NOMO-1 (cell line): ENCODE results near the gene APBA2.

Experiments
- DNase-seq, 2 experiments: peaks; one replicate each; lab custom pipeline; 2025; ENCODE audit not compliant: unreplicated experiment in 2 of 2; lab: John Stamatoyannopoulos, UW

Gene APBA2

DNA sequence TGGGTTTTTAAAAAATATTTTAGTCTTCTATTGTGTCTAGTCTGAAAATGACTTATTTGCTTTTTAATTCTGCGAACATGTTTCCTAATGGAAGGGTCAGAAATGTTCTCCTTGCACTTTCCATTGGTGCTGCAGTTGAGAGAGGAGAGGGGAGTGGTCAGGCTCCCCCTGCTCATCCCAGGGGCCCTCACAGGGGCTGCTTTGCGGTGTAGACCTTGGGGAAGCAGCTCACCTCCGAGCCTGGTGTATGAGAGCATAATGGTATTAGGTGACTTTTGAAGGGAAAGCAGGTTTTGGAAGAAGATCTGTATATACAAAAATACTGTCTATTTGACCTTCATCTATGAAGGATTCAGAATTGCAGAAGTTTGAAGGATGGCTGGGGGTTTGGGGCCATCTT is 28.3 kb downstream of the APBA2 start:
- DNase-seq: no peak

GRCh38 chr15:28914483-28915023 is 28.8 kb downstream of the APBA2 start:
- DNase-seq: no peak

GRCh38 chr15:28915041-28915810 is 29.5 kb downstream of the APBA2 start:
- DNase-seq: no peak

GRCh38 chr15:28915935-28916334 is 30.2 kb downstream of the APBA2 start:
- DNase-seq: no peak

DNA sequence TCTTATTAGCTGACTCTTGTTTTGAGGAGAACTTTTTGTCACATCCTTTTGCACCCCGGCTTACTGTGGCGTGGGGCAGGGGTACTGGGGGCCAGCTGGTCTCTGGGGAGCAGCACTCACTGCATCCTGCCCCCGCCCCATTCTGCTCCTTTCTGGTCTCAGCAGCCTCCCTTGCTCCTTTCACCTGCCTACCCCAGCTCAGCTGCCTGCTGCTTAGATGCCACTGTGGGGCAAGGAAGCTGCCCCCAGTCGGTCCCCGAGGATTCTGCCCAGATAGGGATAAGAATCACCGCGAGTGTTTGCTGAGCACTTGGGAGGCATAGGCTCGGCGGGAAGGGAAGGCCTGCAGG is 32.0 kb downstream of the APBA2 start:
- no peak for DNase-seq

DNA sequence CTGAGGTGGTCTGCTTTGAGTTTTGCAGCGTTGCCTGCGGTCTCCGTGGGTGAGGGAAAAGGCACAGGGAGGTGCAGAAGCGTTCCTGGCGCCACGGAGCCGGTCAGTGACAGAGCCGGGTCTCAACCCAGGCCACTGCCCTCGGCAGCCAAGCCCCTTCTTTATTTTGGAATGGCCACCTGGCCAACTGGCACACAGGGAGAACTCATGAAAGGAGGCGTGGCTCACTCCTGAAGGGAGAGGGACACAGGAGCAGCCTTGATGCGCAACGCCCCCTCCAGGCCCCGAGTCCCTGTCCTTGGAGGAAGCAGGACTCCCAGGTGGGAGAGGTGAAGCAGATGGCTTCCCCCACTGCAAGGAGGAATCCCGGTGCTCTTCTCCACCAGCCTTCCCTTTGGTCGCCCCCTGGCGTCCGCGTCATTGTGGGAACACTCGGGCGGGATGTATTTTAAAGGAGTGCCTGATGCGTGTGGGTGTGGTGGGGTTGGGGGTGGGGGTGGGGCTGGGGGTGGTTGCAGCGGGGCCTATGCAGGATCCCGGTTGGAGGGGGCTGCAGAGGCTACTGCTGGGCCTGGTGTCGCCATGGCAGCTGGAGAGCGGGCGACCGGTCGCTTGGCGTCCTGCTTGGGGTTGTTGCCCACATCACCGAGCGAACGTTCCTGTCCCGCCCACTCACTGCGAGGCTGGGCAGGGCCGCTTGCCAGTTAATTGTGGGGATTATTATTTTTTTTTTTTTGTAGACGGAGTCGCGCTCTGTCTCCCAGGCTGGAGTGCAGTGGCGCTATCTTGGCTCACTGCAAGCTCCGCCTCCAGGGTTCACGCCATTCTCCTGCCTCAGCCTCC is 32.6 kb downstream of the APBA2 start:
- no peak for DNase-seq

DNA sequence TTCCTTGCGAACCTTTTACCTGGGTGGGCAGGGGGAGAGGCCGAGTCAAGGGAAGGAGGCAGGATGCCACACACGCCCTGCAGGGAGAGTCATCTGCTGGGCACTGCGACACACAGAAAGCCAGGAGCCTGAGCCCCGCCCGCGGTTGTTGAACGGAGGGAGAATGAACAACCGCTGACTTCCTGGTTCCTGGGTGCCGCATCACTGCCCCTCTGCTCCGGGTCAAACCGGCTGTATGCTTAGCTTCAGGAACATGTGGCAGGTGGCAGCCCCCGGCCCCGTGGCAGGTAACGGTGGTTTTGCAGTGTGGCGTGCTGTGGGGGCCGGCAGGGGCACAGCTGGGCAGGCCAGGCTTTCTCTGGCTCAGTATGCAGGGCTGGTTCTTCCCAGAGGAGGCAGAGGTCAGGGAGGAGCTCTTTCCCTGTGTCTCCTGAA is 33.4 kb downstream of the APBA2 start:
- DNase-seq: no peak

GRCh38 chr15:28919679-28920655 is 34.2 kb downstream of the APBA2 start:
- no peak for DNase-seq

DNA sequence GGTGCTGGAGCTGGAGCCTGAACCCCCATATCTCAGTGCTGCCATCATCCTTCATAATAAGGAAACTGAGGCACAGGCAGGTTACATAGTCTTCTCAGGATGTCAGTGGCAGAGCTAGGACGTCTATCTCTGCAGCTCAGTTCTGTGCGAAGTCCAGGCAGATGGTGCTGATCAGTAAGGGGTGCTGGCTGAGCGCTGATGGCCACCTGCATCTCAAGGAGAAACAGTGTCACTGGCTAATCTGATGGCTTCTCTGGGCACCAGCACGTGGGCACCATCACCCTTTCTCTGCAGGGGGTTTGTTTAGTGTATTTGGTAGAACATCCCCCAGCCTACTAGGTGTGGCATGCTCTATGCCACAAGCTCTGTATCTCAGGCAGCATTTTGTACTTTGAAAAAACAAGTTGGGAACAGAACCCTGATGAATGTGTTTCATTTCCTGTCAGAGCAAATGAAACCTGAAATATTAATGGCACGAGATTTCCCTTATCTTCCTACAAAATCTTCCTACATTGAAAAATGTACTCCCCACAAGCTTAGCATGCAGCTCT is 35.1 kb downstream of the APBA2 start:
- DNase-seq: no peak

- DNase-seq: no peak
Measured at GRCh38 chr15:28921336-28921735, 35.6 kb downstream of the APBA2 start.

GRCh38 chr15:28921919-28922706 is 36.3 kb downstream of the APBA2 start:
- DNase-seq: no peak

DNA sequence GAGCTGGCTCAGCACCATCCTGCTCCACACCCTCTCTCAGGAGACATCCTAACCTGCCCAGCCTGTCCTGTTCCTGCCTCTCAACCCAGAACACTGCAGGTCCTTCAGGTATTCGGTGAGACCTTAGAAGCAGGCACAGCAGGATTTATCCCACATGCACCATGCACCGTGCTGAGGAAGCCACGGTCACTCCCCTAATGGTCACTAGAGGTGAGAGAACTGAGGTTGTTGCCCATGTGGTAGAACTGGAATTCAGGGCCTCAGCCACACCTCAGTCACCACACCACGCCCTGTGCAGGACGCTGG is 36.9 kb downstream of the APBA2 start:
- DNase-seq: no peak

DNA sequence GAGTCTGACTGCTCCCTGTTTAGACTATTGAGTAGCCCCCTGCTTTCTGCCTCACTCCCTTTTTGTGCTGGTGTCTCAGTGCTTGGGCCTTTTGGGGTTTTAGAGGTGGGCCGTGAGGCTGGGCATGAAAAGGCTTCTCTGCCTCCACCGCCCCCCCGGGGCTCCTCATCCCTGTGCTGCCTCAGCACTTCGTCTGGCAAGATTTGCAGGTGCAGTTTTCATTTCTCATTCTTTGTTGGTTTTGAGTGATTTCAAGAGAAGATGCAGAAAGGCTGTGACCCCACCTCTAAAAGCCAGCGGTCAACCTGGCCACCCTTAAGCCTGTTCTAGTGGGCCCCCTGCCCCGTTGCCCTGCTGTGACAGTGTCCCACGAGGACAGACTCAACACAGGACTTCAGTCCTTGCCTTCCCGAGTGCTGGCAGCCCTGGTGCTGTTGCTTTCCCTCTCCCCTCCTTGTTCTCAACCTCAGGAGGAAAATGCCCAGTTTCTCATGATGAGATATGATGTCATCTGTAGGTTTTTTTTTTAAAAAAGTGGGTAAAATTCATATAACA is 38.0 kb downstream of the APBA2 start:
- no peak for DNase-seq

DNA sequence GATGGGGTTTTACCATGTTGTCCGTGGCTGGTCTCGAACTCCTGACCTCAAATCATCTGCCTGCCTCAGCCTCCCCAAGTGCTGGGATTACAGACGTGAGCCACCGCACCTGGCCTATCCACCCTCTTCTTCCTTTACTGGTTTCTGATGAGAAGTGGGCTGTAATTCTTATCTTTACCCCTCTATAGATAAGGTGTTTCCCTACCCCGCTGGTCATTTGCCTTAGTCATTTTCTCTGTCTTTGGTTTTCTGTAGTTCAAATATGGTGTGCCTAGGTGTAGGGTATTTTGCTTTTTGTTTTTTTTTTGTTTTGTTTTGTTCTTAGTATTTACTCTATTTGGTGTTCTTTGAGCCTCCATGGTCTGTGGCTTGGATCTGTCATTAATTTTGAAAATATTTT is 41.3 kb downstream of the APBA2 start:
- DNase-seq: no peak

DNA sequence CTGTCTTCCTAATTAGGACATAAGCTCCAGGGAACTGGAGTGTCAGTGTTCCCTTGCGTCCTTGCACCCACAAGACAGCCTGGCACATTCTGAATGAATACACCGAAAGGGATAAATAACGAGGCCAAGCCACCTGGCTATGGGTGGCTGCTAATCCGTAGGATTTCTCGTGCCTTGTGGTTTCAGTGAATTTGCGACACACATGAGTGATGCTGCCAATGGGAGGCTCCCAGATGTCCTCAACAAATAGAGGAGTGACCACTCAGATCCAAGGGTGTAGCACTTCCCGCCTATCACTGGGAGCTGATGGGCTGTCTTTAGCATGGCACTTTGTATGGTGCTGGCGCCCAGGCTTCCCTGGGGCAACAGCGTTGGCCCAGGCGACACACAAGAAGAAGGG is 43.4 kb downstream of the APBA2 start:
- no peak for DNase-seq

DNA sequence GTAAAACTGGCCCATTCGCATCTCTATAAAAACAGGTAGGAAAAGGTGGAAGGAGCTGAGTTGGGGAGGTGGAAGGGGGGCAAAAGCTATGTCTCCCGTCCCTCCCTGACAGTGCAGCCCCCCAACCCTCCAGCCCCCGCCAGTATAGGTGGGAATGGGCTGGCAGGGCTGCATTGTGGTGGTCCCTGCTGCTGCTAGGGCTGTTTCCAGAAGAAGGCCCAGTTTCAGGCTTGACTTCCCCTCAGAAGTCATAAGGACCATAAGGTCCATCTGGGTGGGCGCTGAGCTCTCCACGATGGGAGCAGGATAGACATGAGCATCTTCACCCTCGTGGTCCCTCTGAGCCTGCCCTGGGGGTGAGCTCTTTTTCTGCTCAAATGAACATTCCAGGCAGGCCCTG is 44.2 kb downstream of the APBA2 start:
- no peak for DNase-seq

DNA sequence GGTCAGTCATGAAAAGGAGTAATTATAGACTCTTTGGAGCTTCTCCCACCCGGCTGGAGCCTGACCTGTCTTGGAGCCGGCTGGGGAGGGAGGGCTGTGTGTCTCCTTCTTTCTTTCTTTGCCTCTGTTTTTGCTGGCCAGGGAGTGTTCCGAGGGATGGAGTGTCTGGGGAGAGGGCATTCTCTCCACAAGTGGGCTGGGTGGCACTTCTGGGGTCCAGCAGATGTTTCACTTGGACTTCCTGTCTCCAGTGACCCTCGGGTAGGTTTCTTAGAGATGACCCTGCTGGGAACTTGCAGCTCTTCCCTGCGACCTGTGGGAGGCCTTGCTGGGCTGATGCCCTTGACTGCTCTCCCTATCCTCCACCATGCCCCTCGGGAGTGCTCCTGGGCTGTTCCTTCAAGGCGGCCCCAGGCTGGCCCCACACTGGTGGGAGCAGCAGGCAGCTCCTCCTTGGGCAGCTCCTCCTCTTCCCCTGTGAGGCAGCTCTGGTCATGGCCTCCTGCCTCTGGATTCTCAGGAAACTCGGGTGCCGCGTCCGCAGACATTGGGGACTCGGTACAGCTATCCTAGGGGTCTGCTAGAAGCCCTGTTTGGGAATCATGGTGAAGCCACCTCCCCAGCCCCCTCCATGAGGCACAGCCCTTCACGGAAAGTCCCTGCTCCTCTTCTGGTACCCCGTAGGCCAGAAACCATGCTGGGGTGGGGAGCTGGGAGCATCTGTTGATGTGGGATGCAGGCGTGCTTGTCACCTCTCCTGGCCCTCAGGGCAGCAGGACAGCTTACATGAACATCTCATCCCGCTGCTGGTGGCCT is 44.9 kb downstream of the APBA2 start:
- DNase-seq: no peak

GRCh38 chr15:28931828-28932227 is 46.1 kb downstream of the APBA2 start:
- DNase-seq: no peak

DNA sequence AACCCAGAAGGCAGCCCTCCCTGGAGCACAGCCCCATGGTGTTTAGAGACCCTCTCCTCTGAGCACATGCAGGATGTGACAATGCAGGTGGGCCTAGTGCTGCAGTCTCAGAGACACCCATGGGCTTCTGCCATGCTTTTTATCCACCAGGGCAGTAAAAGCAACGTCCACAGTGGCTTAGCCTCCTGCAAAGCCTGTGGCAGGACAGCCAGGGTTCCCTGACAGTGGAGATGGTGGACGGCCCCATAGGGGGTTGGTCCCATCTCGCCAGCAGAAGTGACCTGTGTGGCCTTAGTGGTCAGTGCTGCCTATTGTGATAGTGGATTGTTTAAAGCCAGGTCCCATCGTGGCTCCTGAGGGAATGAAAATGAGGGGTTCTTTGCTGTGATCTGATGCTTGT is 46.6 kb downstream of the APBA2 start:
- DNase-seq: no peak
